SU-DHL-6 (cell line): Measurements from ENCODE around the gene DOLK.

Source experiments
- H2AFZ ChIP-seq: fragments of 200-600 bp; sonication (generic); 2 replicates; pipeline ENCODE4 v1.6.1; 2014; ENCODE audit warnings: low read depth, mild to moderate bottlenecking, moderate library complexity, mixed read lengths, antibody characterized with exemption, low read length; ENCODE audit not compliant: severe bottlenecking
- H3F3A ChIP-seq: fragments of 200-600 bp; shearing (Covaris generic); 2 replicates; pipeline ENCODE4 v1.6.0; 2016; ENCODE audit warnings: antibody characterized with exemption, mild to moderate bottlenecking; ENCODE audit not compliant: insufficient read depth
- H3K27ac ChIP-seq: fragments of 200-600 bp; sonication (generic); 2 replicates; pipeline ENCODE4 v1.5.1; 2016; ENCODE audit warnings: low read depth, mild to moderate bottlenecking, low read length, moderate library complexity, mixed read lengths
- H3K27me3 ChIP-seq: fragments of 200-600 bp; sonication (generic), shearing (Covaris generic); 2 replicates; pipeline ENCODE4 v1.6.0; 2014; ENCODE audit warnings: mild to moderate bottlenecking, low read length
- H3K36me3 ChIP-seq: fragments of 200-600 bp; sonication (generic); 2 replicates; pipeline ENCODE4 v1.6.1; 2014; ENCODE audit warnings: mild to moderate bottlenecking, low read length, mixed read lengths
- H3K4me2 ChIP-seq: fragments of 300-600, 200-600 bp; shearing (Covaris generic), sonication (generic); 2 replicates; pipeline ENCODE4 v1.6.0; 2014; ENCODE audit warnings: low read length, low read depth, mild to moderate bottlenecking; ENCODE audit not compliant: poor library complexity, severe bottlenecking
- H3K4me3 ChIP-seq: fragments of 200-600 bp; sonication (generic); 2 replicates; pipeline ENCODE4 v1.5.1; 2014; ENCODE audit warnings: antibody characterized with exemption, low read length, mild to moderate bottlenecking, mixed read lengths; ENCODE audit not compliant: insufficient read depth, poor library complexity, severe bottlenecking
- H3K79me2 ChIP-seq: fragments of 200-600 bp; sonication (generic); 2 replicates; pipeline ENCODE4 v1.6.1; 2014; ENCODE audit warnings: mild to moderate bottlenecking, low read length, moderate library complexity; ENCODE audit not compliant: insufficient read depth
- H3K9ac ChIP-seq: fragments of 200-600 bp; sonication (generic); 2 replicates; pipeline ENCODE4 v1.7.0; 2014; ENCODE audit warnings: mild to moderate bottlenecking, low read length
- H3K9me2 ChIP-seq: fragments of 200-600 bp; sonication (generic); replicated peaks from 2 replicates; pipeline ENCODE4 v1.6.1; 2014; ENCODE audit warnings: low read length; ENCODE audit not compliant: insufficient read depth
- H3K9me3 ChIP-seq: fragments of 200-600 bp; sonication (generic); 2 replicates; pipeline ENCODE4 v1.6.1; 2014; ENCODE audit warnings: low read length, mixed read lengths; ENCODE audit not compliant: insufficient read depth
- H4K20me1 ChIP-seq: fragments of 200-600 bp; sonication (generic); 2 replicates; pipeline ENCODE4 v1.6.1; 2014; ENCODE audit warnings: low read depth, mild to moderate bottlenecking, antibody characterized with exemption, low read length, moderate library complexity, mixed read lengths
- EZH2phosphoT487 ChIP-seq: fragments of 200-600 bp; sonication (generic), shearing (Covaris generic); conservative IDR thresholded peaks from 2 replicates; pipeline ENCODE4 v1.6.1; 2018; ENCODE audit warnings: mild to moderate bottlenecking, antibody characterized with exemption, low read length, moderate library complexity, mixed read lengths
- TF ChIP-seq, protein P1 (sequence below): fragments of 200-600 bp; sonication (generic); IDR thresholded peaks from one replicate; pipeline ENCODE4 v1.5.1; 2017; ENCODE audit warnings: antibody characterized with exemption, mild to moderate bottlenecking, low read length, moderate library complexity; ENCODE audit not compliant: insufficient read depth, poor library complexity, severe bottlenecking

The DOLK gene

DNA sequence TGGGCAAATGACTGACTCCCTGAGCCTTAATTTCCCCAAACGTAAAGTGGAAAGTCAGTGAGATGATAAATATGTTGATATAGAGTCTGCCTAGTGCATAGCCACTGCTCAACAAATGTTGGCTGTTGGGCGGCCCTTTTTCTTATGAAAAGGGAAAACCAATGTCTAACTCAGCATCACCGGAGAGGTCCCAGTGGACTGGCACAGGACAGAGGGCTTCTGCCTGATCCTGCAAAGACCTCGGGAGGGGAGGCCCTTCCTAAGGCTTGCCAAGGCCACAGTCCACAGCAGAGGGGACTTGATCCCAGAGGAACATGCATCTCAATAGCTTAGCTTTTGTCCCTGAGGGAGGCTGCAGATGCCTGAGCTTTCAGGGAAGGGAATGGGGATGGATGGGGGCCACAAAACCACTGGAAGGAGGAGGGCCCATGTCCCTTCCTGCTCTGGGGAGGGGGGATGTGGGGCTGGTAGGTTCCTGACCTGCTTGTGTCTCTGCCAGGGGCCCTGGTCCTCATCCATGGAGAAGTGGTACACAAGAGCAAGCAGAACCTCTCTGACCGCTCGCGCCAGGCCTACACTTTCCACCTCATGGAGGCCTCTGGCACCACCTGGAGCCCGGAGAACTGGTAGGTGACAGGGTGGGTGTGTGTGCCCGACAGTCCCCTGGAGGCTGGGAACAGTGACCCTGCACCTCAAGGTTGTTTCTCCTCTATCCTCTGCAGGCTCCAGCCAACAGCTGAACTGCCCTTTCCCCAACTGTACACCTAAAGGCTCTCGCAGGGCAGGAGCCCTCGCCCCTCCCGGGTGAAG, 6.3 kb downstream of the DOLK start:
- no peak overlapping the region for H3K4me2 ChIP-seq
- no peaks in the 10 kb centered on the region for H3K9me2 ChIP-seq
- H3F3A ChIP-seq = no peaks in the 10 kb centered on the region
- no peak overlapping the region for H3K27ac ChIP-seq
- H3K4me3 ChIP-seq = no peak overlapping the region
- H2AFZ ChIP-seq = no peak overlapping the region
- TF ChIP-seq EZH2phosphoT487 = no peak
- TF ChIP-seq, protein P1, sequence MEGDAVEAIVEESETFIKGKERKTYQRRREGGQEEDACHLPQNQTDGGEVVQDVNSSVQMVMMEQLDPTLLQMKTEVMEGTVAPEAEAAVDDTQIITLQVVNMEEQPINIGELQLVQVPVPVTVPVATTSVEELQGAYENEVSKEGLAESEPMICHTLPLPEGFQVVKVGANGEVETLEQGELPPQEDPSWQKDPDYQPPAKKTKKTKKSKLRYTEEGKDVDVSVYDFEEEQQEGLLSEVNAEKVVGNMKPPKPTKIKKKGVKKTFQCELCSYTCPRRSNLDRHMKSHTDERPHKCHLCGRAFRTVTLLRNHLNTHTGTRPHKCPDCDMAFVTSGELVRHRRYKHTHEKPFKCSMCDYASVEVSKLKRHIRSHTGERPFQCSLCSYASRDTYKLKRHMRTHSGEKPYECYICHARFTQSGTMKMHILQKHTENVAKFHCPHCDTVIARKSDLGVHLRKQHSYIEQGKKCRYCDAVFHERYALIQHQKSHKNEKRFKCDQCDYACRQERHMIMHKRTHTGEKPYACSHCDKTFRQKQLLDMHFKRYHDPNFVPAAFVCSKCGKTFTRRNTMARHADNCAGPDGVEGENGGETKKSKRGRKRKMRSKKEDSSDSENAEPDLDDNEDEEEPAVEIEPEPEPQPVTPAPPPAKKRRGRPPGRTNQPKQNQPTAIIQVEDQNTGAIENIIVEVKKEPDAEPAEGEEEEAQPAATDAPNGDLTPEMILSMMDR = no peak
- H4K20me1 ChIP-seq = no peaks in the 10 kb centered on the region
- H3K9me3 ChIP-seq = no peaks in the 10 kb centered on the region
- H3K36me3 ChIP-seq = no peaks in the 10 kb centered on the region
- no peak overlapping the region for H3K9ac ChIP-seq
- peaks cover 4% of the 10 kb centered on the region; the same call in 1 of the 2 replicates for H3K79me2 ChIP-seq
- no peaks in the 10 kb centered on the region for H3K27me3 ChIP-seq

DNA sequence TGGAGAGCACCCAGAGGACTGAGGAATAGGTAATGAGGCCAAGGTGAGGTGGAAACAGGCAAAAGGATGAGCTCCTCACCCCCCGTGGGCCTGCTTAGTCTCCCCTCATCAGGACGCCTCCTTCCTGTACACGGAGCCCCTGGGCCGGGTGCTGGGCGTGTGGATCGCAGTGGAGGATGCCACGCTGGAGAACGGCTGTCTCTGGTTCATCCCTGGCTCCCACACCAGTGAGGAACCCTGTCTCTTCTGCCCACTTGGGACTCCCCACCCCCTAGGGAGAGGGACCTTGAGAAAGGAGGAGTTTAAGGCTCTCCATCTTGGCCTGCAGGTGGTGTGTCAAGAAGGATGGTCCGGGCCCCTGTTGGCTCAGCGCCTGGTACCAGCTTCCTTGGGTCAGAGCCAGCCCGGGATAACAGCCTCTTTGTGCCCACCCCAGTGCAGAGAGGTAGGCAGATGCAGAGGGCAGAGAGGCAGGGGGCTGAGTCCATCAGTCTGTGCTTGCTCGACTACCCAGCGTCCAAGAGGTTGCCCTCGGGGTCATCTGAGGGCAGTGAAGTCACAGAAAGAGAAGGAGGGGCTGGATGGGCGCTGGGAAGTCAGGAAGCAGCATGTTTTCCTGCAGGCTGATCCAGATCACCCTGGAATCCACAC, 7.0 kb downstream of the DOLK start:
- H3K4me3 ChIP-seq = no peak overlapping the region
- no peaks in the 10 kb centered on the region for H4K20me1 ChIP-seq
- no peaks in the 10 kb centered on the region for H3K36me3 ChIP-seq
- no peak for TF ChIP-seq EZH2phosphoT487
- TF ChIP-seq, protein P1 = no peak
- H3K27me3 ChIP-seq = no peaks in the 10 kb centered on the region
- no peak overlapping the region for H3K27ac ChIP-seq
- H3K9me2 ChIP-seq = no peaks in the 10 kb centered on the region
- H3F3A ChIP-seq = no peaks in the 10 kb centered on the region
- H3K4me2 ChIP-seq = no peak overlapping the region
- H3K79me2 ChIP-seq = no peaks in the 10 kb centered on the region
- no peak overlapping the region for H3K9ac ChIP-seq
- no peaks in the 10 kb centered on the region for H3K9me3 ChIP-seq
- no peak overlapping the region for H2AFZ ChIP-seq

DNA sequence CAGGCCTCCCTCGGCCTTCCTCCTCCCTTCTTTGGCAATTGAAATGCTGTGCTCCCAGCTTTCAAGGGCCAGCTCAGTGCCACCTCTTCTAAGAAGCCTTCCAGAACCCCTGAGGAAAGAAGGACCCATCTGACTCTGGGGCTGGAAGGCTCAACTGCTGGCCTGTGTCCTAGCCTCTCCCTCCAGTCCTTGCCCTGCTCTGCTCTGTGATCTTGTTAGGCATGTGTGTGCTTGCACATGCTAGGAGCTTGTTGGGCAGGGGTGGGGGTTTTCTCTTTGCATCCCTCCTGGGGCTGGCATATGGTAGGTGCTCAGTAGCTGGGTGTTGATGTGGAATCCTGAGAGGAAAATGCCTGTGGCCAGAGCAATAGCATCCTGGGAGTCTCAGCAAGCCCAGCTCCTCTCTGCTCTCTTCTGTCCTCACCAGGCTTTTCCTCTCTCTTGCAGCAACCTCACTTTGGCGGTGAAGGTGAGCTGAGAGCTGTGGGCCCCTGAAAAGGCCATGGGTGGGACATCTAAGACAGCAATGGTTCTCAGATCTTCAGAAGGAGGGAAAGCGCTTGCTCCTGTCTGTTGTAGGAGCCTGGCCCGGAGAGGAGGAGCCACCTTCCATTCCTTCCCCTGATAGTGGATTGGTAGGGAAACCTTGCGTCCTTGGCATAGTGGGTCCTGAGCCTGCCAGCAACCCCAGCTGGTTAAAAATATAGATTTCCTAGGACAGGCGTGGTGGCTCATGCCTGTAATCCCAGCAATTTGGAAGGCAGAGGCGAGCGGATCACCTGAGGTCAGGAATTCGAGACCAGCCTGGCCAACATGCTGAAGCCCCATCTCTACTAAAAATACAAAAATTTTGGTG, 9.9 kb downstream of the DOLK start:
- H3K79me2 ChIP-seq = no peaks in the 10 kb centered on the region
- no peak overlapping the region for H3K4me3 ChIP-seq
- H3F3A ChIP-seq = no peaks in the 10 kb centered on the region
- H3K9me2 ChIP-seq = no peaks in the 10 kb centered on the region
- H2AFZ ChIP-seq = no peak overlapping the region
- H3K27me3 ChIP-seq = no peaks in the 10 kb centered on the region
- H3K4me2 ChIP-seq = no peak overlapping the region
- H4K20me1 ChIP-seq = no peaks in the 10 kb centered on the region
- H3K9ac ChIP-seq = no peak overlapping the region
- H3K9me3 ChIP-seq = no peaks in the 10 kb centered on the region
- TF ChIP-seq EZH2phosphoT487 = no peak
- TF ChIP-seq, protein P1 = no peak
- no peak overlapping the region for H3K27ac ChIP-seq
- no peaks in the 10 kb centered on the region for H3K36me3 ChIP-seq
